ENCODE results near the gene USP3.
"Not testable (repeated sequence)": the region's sequence is repeated elsewhere in the genome, so short reads cannot be mapped to it uniquely, and the experiment has no call there.

The USP3 gene

DNA sequence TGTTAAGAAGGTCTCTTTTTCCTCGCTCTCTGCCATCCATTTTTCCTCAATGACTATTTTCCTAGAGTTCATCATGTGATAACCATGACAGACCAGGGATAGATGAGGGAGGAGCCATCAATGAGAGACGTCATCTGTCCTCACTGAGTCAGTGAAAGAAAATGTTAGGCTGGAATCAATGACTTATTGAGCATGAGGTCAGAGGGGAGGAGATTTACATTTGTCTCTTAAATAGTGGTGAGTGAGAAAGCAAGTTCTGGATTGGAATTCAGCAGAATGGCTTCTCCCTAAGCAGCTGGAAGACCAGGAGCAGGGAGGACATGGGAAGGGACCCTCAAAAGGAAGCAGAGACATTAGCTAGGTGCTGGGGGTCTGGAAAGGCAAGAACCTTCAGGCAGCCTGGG is 28.2 kb upstream of the USP3 start:
- no peak for DNase-seq

- DNase-seq: no peak
Measured at GRCh38 chr15:63478243-63478642, 26.1 kb upstream of the USP3 start.

- DNase-seq: no peak
Measured at GRCh38 chr15:63480441-63480821, 24.0 kb upstream of the USP3 start.

- no peak for DNase-seq
Measured at GRCh38 chr15:63481105-63481810, 23.1 kb upstream of the USP3 start.

DNA sequence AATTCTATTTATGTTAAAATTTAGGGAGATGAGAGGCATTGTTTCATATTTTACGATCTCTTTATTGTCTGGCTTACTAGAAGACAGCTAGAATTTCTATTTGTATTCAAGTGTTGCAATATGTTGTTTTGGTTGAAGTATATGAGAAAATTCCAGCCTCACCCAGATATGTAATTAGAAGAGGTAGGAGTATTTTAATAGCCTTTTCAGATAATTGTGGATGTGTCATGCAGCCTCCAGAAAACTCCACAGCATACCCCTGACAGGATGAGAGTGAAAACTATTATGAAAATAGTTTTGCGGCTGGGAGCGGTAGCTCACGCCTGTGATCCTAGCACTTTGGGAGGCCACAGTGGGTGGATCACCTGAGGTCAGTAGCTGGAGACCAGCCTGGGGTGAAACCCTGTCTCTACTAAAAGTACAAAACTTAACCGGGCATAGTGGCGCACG is 21.5 kb upstream of the USP3 start:
- no peak for DNase-seq

- DNase-seq: no peak
Measured at GRCh38 chr15:63483521-63484371, 20.6 kb upstream of the USP3 start.

DNA sequence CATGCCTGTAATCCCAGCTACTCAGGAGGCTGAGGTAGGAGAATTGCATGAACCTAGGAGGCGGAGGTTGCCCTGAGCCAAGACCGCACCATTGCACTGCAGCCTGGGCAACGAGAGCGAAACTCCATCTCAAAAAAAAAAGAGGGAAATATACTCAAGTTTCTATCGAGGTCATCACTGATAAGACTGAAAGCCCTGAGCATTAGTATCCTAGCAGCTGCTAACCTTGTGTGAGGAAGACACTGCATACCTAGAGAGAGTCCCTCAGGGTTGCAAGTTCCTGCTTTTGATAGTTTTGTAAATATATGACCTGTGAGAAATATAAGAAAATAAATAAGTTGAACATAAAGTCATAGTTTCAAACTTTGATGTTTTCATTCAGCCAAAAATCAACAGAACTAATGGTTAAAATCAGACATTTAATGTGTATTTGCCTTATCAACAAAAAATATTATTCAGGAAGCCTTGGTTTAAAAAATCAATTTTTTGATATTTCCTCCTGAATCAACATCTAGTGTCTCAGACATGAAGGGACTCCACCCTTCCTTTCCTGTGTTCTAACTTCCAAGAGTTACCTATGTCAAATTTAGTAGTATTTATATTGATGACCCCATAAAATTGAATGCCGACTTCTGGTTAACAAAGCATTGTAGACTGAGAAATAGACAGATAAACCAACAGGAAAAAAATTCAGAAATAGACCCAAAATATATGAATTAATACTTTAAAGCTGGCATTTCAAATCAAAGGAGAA is 19.8 kb upstream of the USP3 start:
- DNase-seq: no peak

GRCh38 chr15:63487076-63487757 is 17.2 kb upstream of the USP3 start:
- DNase-seq: peak; percentile 61

DNA sequence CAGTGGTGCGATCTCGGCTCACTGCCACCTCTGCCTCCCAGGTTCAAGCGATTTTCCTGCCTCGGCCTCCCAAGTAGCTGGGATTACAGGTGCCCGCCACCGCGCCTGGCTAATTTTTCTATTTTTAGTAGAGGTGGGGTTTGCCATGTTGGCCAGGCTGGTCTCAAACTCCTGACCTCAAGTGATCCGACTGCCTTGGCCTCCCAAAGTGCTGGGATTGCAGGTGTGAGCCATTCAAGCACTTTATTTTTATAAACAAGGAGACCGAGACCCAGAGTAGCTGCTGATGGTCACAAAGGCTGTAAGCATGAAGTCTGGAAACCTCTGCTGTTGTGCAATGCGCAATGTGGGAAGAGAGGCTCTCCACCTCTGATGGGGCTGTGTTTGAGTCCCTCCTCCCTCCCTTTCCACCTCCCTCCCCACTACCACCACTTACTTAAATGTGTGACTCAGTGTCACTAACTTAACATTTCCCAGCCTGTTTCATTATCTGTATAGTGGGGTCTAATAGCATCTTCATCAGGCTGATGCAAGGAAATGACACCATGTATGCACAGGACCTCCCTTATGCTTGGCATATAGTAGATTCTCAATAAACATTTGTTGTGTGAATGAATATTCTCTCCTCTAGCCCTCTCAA is 16.5 kb upstream of the USP3 start:
- not testable (repeated sequence) for DNase-seq

GRCh38 chr15:63488398-63488960 is 15.9 kb upstream of the USP3 start:
- DNase-seq: no peak

GRCh38 chr15:63489352-63489751 is 15.0 kb upstream of the USP3 start:
- DNase-seq: no peak

GRCh38 chr15:63490345-63491034 is 13.9 kb upstream of the USP3 start:
- DNase-seq: no peak

DNA sequence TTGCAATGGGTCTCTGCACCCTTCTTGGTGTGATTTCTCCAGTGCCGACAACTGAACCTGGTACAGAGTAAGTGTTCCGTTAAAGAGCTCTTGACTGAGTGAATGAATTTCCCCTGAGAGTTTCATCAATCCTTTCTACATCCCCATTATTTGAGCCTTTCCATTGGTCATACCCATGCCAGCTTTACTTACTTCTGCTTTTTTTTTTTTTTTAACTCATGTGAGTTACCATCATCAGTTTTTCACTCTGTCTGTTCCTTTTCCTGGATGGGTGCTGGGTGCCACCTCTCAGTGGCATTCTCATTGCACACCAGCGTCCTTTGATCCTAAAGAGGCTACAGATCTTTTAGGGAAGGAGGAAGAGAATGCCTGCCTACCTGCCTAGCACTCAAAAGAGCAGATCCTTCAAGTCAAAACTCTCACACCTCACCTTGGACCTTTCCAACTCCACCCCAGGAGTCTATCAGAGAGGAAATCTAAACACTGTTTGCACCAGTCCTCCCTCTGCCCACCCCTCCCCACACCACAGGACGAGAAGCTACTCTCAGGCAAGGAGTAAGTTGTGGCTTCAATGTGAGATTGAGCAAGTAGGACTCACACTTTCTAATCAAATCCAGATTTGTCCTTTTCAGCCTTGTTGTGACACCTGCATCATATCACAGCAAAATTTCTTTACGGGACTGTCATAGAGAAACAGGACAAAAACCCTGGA is 13.1 kb upstream of the USP3 start:
- no peak for DNase-seq

DNA sequence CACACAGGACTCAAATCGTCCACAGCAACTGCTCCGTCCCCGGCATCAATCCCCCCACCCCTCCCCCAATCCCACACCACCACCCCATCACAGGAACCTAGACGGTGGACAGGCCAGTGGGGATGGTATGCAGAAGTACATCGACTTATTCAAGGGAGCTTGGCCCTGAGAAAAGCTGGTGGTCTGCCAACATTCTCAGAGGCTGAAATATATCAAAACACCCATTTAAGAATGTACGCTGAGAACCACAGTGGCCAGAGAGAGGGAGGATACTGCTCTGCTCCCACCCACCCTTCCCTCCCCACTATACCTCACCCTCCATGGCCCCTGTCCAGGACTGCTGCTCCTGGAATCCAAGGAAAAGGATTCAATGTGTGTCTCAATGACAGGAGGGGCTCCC is 12.4 kb upstream of the USP3 start:
- no peak for DNase-seq

DNA sequence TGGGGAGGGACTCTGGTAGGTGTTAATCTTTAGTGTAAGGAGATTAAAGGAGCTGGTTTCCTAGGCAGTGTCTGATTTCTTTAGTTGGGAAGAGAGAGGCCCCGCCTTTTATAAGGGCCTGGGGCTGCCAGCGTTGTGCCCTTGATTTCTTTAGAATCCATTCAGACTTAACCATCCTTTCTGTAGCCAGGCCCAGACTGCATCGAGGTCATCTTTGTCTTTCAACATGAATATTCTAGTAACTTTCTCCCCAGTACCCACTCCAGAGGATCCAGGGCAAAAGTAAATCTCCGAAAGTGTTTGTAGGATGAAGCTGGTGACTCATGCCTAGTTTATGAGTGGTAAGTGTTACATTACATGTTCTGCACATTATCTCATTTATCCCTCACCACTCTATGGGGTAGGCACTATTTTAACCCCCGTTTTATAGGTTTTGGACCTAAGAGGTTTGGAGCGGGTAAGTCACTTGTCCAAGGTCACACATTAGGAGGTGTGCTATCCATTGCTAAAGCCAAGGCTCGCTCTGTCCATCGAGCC is 11.8 kb upstream of the USP3 start:
- DNase-seq: no peak

DNA sequence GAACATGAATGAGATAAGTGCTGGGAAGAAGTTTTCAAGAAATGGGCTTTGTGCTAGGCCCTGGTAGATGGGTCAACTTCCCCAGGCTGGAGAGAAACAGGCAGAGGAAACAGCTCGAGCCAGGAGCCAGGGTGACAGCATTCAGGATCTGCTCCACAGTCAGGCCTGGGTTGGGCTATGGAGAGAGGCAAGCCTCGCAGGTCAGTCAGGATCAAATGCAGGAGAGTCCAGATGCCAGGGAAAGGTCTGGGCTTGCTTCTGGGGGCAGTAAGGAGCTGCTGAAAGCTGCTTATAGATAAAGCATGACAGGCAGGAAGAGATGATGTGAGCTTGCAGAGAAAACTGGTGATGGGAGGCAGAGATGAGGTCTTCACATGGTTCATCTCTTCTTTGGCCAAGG is 11.0 kb upstream of the USP3 start:
- no peak for DNase-seq

DNA sequence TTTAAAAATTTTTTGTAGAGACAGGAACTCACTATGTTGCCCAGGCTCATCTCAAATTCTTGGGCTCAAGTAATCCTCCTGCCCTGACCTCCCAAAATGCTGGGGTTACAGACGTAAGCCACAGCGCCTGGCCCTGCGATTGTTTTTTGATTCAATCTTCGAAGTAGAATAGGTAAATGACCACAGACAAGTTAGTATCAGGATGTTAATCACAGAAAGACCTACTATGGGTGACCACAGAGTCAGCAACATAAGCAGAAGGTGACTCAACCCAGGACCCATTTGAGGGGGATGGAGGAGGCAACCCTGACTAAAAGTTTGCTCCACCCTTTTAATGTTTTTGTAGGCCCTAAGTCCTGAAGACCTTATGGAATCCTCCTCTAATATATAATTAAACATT is 10.0 kb upstream of the USP3 start:
- DNase-seq: no peak

DNA sequence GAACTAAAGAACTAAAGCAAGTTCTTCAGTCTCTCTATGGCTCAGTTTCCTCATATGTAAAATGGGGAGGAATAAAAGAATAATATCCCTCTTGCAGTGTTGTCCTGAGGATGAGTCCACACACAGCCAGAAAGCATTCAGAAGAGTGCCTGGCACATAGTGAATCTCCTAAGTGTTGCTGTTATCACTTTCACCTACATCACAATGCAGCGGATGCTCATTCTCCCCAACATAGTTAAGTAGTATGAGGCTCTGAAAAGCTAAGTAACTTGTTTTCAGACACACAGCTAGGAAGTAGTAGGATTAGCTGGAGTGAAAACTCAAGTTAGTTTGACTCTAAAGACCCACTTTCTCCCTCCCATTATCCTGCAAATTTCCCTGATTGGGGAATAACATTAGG is 9.1 kb upstream of the USP3 start:
- DNase-seq: no peak

- DNase-seq: no peak
Measured at GRCh38 chr15:63495780-63496488, 8.5 kb upstream of the USP3 start.

All from NCI-H1048 (cell line).